SK-MEL-5 (cell line): ENCODE measurements around the gene CLEC1A. TPM values are rescaled to one million over a fixed set of nuclear protein-coding genes. Genes with fewer than 3 reads are reported as not detected.

Source experiments
- DNase-seq: peaks from one replicate; pipeline ENCODE4 v3.0.0-alpha.2; 2016; ENCODE audit warnings: low read depth, low spot score
- in situ Hi-C: cut with HindIII; loops from 2 replicates; pipeline ENCODE4 v1.10.0; 2016; ENCODE audit warnings: low sequenced_read_pairs, high pct_unique_total_duplicates, low pct_unique_long_range_greater_than_20kb
- total RNA-seq: library from RNA; depleted of rRNA; stranded (reverse); fragments of >200 nt; shearing (Covaris generic); gene quantifications from 2 replicates; pipeline ENCODE4 v1.2.3, GENCODE V29; 2014

CLEC1A gene
- total RNA-seq, 1 experiment from 2014 or later, result not detected

GRCh38 chr12:10113075-10113474 is 14.3 kb upstream of the CLEC1A start:
- DNase-seq, result no peak
- in situ Hi-C loops, result no loop called here

DNA sequence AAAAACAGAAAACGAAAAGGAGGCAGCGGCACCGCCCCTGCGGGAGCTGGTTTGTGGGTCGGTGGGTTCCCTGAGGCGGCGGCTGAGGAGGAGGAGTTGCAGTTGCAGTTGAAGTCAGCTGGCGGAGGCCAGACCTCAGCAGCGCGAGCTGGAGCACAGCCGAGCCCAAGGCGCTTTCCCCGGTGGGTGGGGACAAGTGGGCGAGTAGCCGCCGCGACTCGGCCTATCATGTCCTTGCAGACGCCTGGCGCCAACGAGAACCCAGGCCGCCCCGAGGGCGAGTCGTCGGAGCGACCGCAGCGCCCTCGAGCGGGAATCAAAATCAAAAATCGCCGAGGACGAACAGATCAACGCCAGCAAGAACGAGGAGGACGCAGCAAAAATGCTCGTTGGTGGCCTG is 12.7 kb upstream of the CLEC1A start:
- DNase-seq, result no peak
- in situ Hi-C loops, result no loop called here

DNA sequence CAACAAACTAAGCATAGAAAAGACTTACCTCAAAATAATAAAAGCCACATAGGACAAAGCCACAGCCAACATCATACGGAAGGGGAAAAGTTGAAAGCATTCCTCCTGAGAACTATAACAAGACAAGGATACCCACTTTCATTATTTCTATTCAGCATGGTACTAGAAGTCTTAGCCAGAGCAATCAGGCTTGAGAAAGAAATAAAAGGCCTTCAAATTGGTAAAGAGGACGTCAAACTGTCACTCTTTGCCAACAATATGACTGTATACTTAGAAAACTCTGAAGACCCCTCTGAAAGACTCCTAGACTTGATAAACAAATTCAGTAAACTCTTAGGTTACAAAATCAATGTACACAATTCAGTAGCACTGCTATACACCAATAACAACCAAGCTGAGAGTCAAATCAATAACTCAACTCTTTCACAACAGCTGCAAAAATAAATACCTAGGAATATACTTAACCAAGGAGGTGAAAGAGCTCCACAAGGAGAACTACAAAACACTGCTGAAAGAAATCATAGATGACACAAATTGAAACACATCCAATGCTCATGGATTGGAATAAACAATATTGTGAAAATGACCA is 11.6 kb upstream of the CLEC1A start:
- no peak for DNase-seq
- in situ Hi-C loops, result no loop called here

GRCh38 chr12:10102322-10102721 is 3.5 kb upstream of the CLEC1A start:
- in situ Hi-C loops, result no loop called here
- DNase-seq, result no peak

- in situ Hi-C loops, result no loop called here
These were observed 2.9 kb upstream of the CLEC1A start for GRCh38 chr12:10101648-10102220.

GRCh38 chr12:10101042-10101579 is 2.3 kb upstream of the CLEC1A start:
- in situ Hi-C loops, result no loop called here
- DNase-seq, result peak; percentile 19

More at GRCh38 chr12:10101648-10102220, 2.9 kb upstream of the CLEC1A start:
- no peak for DNase-seq

GRCh38 chr12:10097521-10097920 is 1.3 kb downstream of the CLEC1A start:
- DNase-seq, result no peak
- in situ Hi-C loops, result no loop called here

- DNase-seq, result no peak
- in situ Hi-C loops, result no loop called here
These were observed 2.8 kb downstream of the CLEC1A start for GRCh38 chr12:10095971-10096370.

DNA sequence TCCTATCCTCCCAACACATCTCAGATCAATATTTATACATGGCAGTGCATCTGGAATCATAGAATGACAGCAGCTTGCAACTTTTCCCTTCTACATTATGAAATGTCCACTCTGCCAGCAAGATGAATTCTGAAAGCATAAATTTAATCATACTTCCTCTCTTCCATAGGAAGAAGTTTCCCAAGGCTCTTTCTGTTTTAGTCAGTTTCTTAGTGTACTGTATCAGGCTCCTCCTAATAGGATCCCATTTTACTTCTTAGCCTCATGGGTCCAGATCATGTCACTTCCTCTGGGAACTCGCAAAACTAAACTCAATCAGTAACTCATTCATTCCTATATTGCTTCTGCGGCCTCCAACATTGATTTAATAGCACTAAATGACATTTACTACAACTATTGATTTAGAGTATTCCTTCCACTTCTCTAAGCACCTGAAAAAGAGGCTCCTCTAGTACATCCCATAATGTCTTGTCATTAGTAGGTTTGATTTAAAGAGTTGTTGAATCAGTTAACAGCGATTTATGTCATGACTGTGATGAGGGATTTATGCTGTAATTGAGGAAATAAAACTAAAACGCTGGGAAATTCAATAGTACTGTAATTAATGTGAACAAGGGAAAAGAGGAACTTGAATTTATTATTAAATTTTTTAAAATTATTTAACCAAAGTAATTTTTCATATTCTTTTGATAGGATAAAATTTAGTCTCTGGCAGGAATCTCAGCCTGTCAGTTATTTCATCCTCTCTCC is 4.0 kb downstream of the CLEC1A start:
- in situ Hi-C loops, result no loop called here

GRCh38 chr12:10088955-10089900 is 9.6 kb downstream of the CLEC1A start:
- in situ Hi-C loops, result no loop called here
- DNase-seq, result no peak

More for the DNA sequence above, 4.0 kb downstream of the CLEC1A start:
- DNase-seq, result no peak

DNA sequence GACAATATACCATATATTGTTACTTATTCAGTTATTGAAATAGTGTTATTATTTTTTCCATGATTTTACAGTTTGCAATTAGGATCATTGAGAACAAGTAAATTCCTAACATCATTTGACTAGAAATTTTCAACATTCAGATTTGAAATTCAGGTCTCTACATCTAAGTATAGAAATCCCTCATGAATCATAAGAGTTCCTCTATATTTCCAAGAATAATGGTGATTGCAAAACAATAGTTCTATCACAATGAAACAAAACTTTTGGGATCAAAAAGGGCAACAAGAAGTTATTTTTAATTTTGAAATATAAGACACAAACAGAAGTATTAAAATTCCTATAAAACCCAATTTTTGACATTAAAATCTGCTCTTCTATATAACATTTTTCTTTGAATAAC is 10.8 kb downstream of the CLEC1A start:
- in situ Hi-C loops, result no loop called here
- no peak for DNase-seq

DNA sequence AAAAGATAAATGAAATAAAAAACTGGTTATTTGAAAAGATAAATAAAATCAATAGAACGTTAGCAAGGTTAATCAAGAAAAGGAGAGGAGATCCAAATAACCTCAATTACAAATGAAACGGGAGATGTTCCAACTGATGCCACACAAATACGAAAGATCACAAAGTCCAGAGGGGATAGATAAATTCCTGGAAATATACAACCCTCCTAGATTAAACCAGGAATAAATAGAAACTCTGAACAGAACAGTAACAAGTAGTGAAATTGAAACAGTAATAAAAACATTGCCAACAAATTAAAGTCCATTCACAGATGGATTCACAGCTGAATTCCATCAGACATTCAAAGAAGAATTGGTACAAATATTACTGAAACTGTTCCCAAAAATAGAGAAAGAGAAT is 12.4 kb downstream of the CLEC1A start:
- in situ Hi-C loops, result no loop called here
- no peak for DNase-seq

DNA sequence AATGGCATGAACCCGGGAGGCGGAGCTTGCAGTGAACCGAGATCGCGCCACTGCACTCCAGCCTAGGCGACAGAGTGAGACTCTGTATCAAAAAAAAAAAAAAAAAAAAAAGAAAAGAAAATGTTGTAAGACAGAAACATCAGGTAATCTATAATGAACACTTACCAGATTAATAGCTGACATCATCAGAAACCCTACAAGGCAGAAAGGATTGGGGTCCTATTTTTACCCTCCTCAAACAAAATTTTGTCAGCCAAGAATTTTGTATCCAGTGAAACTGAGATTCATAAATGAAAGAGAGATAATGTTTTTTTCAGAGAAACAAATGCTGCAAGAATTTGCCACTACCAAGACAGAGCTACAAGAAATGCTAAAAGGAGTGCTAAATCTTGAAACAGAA is 14.1 kb downstream of the CLEC1A start:
- in situ Hi-C loops, result no loop called here
- no peak for DNase-seq

GRCh38 chr12:10082117-10082874 is 16.5 kb downstream of the CLEC1A start:
- no peak for DNase-seq
- in situ Hi-C loops, result no loop called here

- in situ Hi-C loops, result no loop called here
- no peak for DNase-seq
These were observed 23.3 kb downstream of the CLEC1A start for GRCh38 chr12:10075451-10075850.

DNA sequence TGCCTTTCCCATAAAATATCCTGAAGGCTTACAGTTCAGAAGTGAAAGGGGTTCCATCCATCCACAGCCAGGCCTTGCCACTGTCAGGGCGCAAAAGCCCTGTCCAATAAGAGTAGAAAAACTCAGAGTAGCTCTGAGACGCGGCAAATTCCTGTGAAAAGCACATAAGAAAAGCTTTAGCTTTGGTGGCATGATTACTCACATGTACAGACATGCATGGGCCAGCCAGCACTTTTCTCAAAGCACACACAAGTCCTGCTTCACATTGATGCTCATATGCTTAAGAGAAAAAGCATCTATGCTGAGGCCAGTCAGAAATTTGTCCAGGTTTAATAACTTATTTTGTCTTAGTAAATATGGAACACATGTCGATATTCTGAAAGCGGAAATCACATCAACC is 25.5 kb downstream of the CLEC1A start:
- DNase-seq, result no peak
- in situ Hi-C loops, result no loop called here

- in situ Hi-C loops, result no loop called here
- no peak for DNase-seq
These were observed 26.7 kb downstream of the CLEC1A start for GRCh38 chr12:10072131-10072530.
